ENCODE data around the gene SELENOO.

Gene SELENOO

DNA sequence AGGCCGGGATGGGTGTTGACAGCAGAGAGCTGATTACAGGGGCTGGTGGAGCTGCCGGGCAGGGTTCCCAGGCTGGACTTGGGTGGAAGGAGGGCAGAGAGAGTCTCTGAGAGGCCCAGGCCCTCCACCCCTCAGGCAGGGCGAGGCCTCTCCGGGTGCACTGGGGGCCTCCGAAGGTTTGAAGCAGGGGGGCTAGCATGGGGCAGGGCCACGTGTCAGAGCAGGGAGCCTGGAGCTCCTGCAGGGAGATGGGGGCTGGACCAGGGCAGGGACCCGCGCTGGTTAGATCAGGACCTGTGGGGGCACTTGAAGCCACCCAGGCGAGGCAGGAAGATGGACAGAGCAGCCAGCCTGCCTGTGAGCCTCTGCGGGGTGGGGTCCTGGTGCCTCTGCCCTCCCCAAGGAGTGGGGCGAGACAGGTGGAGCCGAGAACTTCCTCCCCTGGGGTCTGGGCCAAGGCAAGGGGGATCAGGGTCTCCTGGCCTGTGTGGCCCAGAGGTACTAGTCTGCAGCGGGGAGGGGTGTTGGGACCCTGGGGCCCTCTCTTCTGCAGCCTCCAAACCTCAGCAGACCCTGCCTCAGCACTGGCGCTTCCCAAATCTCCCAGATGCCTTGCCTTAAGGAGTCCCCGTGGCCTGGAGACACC is 29.4 kb upstream of the SELENOO start:
- peak; percentile 10 for ATAC-seq
- TF ChIP-seq OSR1 (CRISPR knock-in tag; IDR thresholded peaks at IDR 0.05) = no peak
- TF ChIP-seq SNAI2 (CRISPR knock-in tag; IDR thresholded peaks at IDR 0.05) = no peak
- TF ChIP-seq, protein P1, sequence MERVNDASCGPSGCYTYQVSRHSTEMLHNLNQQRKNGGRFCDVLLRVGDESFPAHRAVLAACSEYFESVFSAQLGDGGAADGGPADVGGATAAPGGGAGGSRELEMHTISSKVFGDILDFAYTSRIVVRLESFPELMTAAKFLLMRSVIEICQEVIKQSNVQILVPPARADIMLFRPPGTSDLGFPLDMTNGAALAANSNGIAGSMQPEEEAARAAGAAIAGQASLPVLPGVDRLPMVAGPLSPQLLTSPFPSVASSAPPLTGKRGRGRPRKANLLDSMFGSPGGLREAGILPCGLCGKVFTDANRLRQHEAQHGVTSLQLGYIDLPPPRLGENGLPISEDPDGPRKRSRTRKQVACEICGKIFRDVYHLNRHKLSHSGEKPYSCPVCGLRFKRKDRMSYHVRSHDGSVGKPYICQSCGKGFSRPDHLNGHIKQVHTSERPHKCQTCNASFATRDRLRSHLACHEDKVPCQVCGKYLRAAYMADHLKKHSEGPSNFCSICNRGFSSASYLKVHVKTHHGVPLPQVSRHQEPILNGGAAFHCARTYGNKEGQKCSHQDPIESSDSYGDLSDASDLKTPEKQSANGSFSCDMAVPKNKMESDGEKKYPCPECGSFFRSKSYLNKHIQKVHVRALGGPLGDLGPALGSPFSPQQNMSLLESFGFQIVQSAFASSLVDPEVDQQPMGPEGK (CRISPR knock-in tag; IDR thresholded peaks at IDR 0.05; ENCODE audit: borderline replicate concordance) = no peak
- no peak for TF ChIP-seq ZFP3 (CRISPR knock-in tag; IDR thresholded peaks at IDR 0.05)
- TF ChIP-seq RARB (CRISPR knock-in tag; IDR thresholded peaks at IDR 0.05) = no peak
- no peak for TF ChIP-seq ARNTL (CRISPR knock-in tag; IDR thresholded peaks at IDR 0.05; ENCODE audit: borderline replicate concordance, low read depth)

DNA sequence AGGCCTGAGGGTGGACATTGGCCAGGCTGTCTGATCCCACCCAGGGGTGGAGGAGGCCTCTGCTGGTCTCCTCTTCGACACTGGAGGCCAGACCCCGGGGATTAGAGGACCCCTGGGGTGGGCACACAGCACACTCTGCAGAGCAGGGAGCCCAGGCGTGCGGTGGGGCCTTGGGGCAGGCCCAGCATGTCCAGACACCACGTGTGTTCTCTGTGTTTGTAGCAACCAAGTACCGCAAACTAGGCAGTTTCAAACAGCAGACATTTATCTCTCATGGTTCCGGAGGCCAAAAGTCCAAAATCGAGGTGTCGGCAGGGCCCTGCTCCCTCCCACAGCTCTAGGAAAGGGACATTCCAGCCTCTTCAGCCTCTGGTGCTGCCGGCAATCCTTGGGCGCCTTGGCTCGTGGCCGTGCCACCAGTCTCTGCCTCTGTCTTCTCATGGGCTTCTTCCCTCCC is 28.8 kb upstream of the SELENOO start:
- ATAC-seq = 0 out of 3 replicates have a peak, but pooled peaks have one; percentile 11
- TF ChIP-seq CSDC2 (CRISPR knock-in tag; IDR thresholded peaks at IDR 0.05) = no peak
- no peak for TF ChIP-seq RARB (CRISPR knock-in tag; IDR thresholded peaks at IDR 0.05)
- no peak for TF ChIP-seq ZFP3 (CRISPR knock-in tag; IDR thresholded peaks at IDR 0.05)
- TF ChIP-seq ZFP30 (CRISPR knock-in tag; IDR thresholded peaks at IDR 0.05) = no peak
- no peak for TF ChIP-seq BACH2 (CRISPR knock-in tag; IDR thresholded peaks at IDR 0.05; ENCODE audit: borderline replicate concordance)
- no peak for TF ChIP-seq OSR1 (CRISPR knock-in tag; IDR thresholded peaks at IDR 0.05)
- TF ChIP-seq, protein P2, sequence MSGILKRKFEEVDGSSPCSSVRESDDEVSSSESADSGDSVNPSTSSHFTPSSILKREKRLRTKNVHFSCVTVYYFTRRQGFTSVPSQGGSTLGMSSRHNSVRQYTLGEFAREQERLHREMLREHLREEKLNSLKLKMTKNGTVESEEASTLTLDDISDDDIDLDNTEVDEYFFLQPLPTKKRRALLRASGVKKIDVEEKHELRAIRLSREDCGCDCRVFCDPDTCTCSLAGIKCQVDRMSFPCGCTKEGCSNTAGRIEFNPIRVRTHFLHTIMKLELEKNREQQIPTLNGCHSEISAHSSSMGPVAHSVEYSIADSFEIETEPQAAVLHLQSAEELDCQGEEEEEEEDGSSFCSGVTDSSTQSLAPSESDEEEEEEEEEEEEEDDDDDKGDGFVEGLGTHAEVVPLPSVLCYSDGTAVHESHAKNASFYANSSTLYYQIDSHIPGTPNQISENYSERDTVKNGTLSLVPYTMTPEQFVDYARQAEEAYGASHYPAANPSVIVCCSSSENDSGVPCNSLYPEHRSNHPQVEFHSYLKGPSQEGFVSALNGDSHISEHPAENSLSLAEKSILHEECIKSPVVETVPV (CRISPR knock-in tag; IDR thresholded peaks at IDR 0.05) = no peak
- TF ChIP-seq TCF4 (CRISPR knock-in tag; IDR thresholded peaks at IDR 0.05; ENCODE audit: borderline replicate concordance) = no peak
- no peak for TF ChIP-seq PPARA (CRISPR knock-in tag; IDR thresholded peaks at IDR 0.05; ENCODE audit: borderline replicate concordance)
- no peak for TF ChIP-seq ESRRG (CRISPR knock-in tag; IDR thresholded peaks at IDR 0.05)

DNA sequence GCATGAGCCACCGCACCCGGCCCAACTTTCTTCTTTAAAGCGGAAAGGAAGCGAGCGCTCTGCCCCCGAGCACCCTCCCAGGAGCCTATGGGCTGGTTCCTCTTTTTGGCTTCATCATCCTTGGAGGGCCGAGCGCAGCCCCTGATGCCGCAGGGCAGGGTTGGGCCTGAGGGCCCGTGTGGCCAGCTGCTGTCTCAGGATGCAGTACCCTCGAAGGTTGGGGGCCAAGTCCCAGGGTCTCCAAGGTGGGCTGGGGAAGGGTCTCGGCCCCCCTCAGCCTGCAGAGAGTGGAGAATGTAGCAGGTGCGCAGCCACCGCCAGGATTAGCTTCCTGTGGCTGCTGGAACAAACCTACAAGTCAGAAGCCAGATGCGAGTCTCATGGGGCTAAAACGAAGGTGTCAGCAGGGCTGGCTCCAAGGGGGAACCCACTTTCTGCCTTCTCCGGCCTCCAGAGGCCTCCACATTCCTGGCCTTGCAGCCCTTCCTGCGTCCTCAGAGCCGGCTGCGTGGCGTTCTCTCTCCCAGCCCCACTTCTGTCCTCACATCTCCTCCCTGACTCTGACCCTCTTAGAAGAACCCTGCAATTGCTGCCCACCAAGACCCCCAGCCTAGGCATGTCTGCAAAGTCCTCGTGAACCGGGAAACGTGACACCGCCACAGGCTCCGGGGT is 27.4 kb upstream of the SELENOO start:
- ATAC-seq = no peak
- TF ChIP-seq RARB (CRISPR knock-in tag; IDR thresholded peaks at IDR 0.05) (no peak), SNAI2 (CRISPR knock-in tag; IDR thresholded peaks at IDR 0.05) (no peak), ZFP30 (CRISPR knock-in tag; IDR thresholded peaks at IDR 0.05) (no peak)

DNA sequence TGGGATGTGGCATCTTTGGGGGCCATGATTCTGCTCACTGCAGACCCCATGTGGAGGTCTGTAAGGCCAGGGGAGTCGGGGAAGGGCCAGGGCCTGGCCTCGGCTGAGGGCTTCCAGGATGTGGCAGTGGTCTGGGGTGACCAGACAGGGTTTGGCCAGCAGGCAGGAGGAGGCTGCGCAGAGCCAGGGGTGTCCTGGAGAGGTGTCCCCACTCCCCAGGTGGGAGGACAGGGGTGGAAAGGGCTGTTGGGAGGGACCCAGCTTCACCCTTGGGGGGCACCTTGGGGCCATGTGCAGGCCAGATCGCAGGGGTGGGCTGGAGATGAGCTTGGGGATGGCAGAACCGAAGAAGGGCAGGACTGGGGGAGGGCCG is 26.8 kb upstream of the SELENOO start:
- no peak for TF ChIP-seq ZC3H10 (CRISPR knock-in tag; IDR thresholded peaks at IDR 0.05)
- no peak for TF ChIP-seq RARB (CRISPR knock-in tag; IDR thresholded peaks at IDR 0.05)
- ATAC-seq = no peak

GRCh38 chr22:50174382-50175190 is 26.2 kb upstream of the SELENOO start:
- no peak for ATAC-seq
- TF ChIP-seq ZFP3 (CRISPR knock-in tag; IDR thresholded peaks at IDR 0.05) = no peak
- no peak for TF ChIP-seq ZFP30 (CRISPR knock-in tag; IDR thresholded peaks at IDR 0.05)

DNA sequence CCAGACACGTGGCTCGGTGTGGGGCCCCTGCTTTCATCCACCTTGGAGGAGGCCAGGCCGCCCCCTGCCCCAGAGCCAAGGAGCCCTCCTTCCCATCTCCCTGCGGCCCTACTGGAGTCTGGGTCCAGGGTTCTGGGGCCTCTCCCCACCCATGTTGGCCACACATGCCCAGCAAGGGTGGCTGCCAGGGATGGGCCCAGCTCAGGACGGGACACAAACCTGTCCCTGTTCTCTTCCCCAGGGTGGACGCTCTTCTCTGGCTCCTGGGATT is 25.7 kb upstream of the SELENOO start:
- TF ChIP-seq GLIS3 (CRISPR knock-in tag; IDR thresholded peaks at IDR 0.05) (no peak), ZNF8 (CRISPR knock-in tag; IDR thresholded peaks at IDR 0.05) (no peak), OSR1 (CRISPR knock-in tag; IDR thresholded peaks at IDR 0.05) (no peak), CSDC2 (CRISPR knock-in tag; IDR thresholded peaks at IDR 0.05) (no peak), BACH2 (CRISPR knock-in tag; IDR thresholded peaks at IDR 0.05; ENCODE audit: borderline replicate concordance) (no peak), RARB (CRISPR knock-in tag; IDR thresholded peaks at IDR 0.05) (no peak), ZNF70 (CRISPR knock-in tag; IDR thresholded peaks at IDR 0.05) (no peak), TCF4 (CRISPR knock-in tag; IDR thresholded peaks at IDR 0.05; ENCODE audit: borderline replicate concordance) (no peak), ISL1 (CRISPR knock-in tag; IDR thresholded peaks at IDR 0.05) (no peak), ESRRG (CRISPR knock-in tag; IDR thresholded peaks at IDR 0.05) (no peak), ZNF565 (CRISPR knock-in tag; conservative IDR thresholded peaks at IDR 0.05; ENCODE audit: low read depth) (no peak), ZC3H10 (CRISPR knock-in tag; IDR thresholded peaks at IDR 0.05) (no peak)
- TF ChIP-seq, protein P2 (CRISPR knock-in tag; IDR thresholded peaks at IDR 0.05) = no peak
- TF ChIP-seq, protein P3, sequence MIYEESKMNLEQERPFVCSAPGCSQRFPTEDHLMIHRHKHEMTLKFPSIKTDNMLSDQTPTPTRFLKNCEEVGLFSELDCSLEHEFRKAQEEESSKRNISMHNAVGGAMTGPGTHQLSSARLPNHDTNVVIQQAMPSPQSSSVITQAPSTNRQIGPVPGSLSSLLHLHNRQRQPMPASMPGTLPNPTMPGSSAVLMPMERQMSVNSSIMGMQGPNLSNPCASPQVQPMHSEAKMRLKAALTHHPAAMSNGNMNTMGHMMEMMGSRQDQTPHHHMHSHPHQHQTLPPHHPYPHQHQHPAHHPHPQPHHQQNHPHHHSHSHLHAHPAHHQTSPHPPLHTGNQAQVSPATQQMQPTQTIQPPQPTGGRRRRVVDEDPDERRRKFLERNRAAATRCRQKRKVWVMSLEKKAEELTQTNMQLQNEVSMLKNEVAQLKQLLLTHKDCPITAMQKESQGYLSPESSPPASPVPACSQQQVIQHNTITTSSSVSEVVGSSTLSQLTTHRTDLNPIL (CRISPR knock-in tag; IDR thresholded peaks at IDR 0.05; ENCODE audit: low read depth) = no peak
- no peak for ATAC-seq
